H9 (cell line): Measurements from ENCODE around the gene DOK1. TPM values are rescaled to one million over a fixed set of nuclear protein-coding genes. Genes with fewer than 3 reads are reported as not detected.

Source experiments
- DNase-seq: peaks from one replicate; pipeline ENCODE4 v3.0.0-alpha.2; 2017
- H2AFZ ChIP-seq: one replicate; pipeline ENCODE4 v1.6.1; 2013; ENCODE audit warnings: mild to moderate bottlenecking, low read length, control low read depth, moderate library complexity
- H2AK5ac ChIP-seq: 2 replicates; pipeline ENCODE4 v1.6.1; 2013; ENCODE audit warnings: low read length, control low read depth, mixed read lengths; ENCODE audit not compliant: insufficient read length
- H2BK120ac ChIP-seq: one replicate; pipeline ENCODE4 v1.6.1; 2013; ENCODE audit warnings: low read depth, mild to moderate bottlenecking, low read length, control low read depth, inconsistent platforms; ENCODE audit not compliant: poor library complexity, severe bottlenecking
- H2BK12ac ChIP-seq: 2 replicates; pipeline ENCODE4 v1.6.1; 2013; ENCODE audit warnings: low read length, control low read depth, mixed read lengths, low read depth; ENCODE audit not compliant: insufficient read length
- H2BK15ac ChIP-seq: 2 replicates; pipeline ENCODE4 v1.6.1; 2013; ENCODE audit warnings: low read depth, low read length, control low read depth
- H2BK20ac ChIP-seq: one replicate; pipeline ENCODE4 v1.6.1; 2013; ENCODE audit warnings: low read depth, mild to moderate bottlenecking, low read length, control low read depth, inconsistent platforms; ENCODE audit not compliant: poor library complexity, severe bottlenecking
- H2BK5ac ChIP-seq: 2 replicates; pipeline ENCODE4 v1.6.1; 2013; ENCODE audit warnings: low read length, control low read depth, mixed read lengths; ENCODE audit not compliant: insufficient read length
- H3K14ac ChIP-seq: 2 replicates; pipeline ENCODE4 v1.6.1; 2013; ENCODE audit warnings: low read length, control low read depth; ENCODE audit not compliant: insufficient read depth
- H3K18ac ChIP-seq: 2 replicates; pipeline ENCODE4 v1.6.1; 2013; ENCODE audit warnings: low read depth, mild to moderate bottlenecking, mixed read lengths, low read length, control low read depth; ENCODE audit not compliant: insufficient read length
- H3K23ac ChIP-seq: 2 replicates; pipeline ENCODE4 v1.6.1; 2013; ENCODE audit warnings: low read length, control low read depth, mixed read lengths, low read depth; ENCODE audit not compliant: insufficient read length
- H3K23me2 ChIP-seq: 2 replicates; pipeline ENCODE4 v1.6.1; 2013; ENCODE audit warnings: low read depth, mild to moderate bottlenecking, mixed read lengths, low read length, control low read depth; ENCODE audit not compliant: insufficient read length, poor library complexity, severe bottlenecking
- H3K27ac ChIP-seq: 2 replicates; pipeline ENCODE4 v1.5.1; 2013; ENCODE audit warnings: low read length, control low read depth, mixed read lengths, low read depth; ENCODE audit not compliant: insufficient read length
- H3K27me3 ChIP-seq: 2 replicates; pipeline ENCODE4 v1.6.1; 2013; ENCODE audit warnings: low read length, control low read depth, inconsistent platforms; ENCODE audit not compliant: insufficient read depth
- H3K4ac ChIP-seq: 2 replicates; pipeline ENCODE4 v1.6.1; 2013; ENCODE audit warnings: low read depth, mild to moderate bottlenecking, control low read depth, inconsistent platforms, low read length, moderate library complexity
- H3K4me1 ChIP-seq: 2 replicates; pipeline ENCODE4 v1.6.1; 2013; ENCODE audit warnings: low read length, control low read depth, inconsistent platforms; ENCODE audit not compliant: insufficient read depth
- H3K4me2 ChIP-seq: 2 replicates; pipeline ENCODE4 v1.6.1; 2013; ENCODE audit warnings: low read length, control low read depth, mixed read lengths; ENCODE audit not compliant: insufficient read length, insufficient read depth
- H3K56ac ChIP-seq: 2 replicates; pipeline ENCODE4 v1.6.1; 2013; ENCODE audit warnings: low read depth, mild to moderate bottlenecking, mixed read lengths, low read length, control low read depth; ENCODE audit not compliant: insufficient read length
- H3K79me1 ChIP-seq: 2 replicates; pipeline ENCODE4 v1.6.1; 2013; ENCODE audit warnings: low read depth, mild to moderate bottlenecking, moderate library complexity, low read length, control low read depth, inconsistent platforms; ENCODE audit not compliant: insufficient read depth, poor library complexity, severe bottlenecking
- H3K79me2 ChIP-seq: 2 replicates; pipeline ENCODE4 v1.6.1; 2013; ENCODE audit warnings: low read length, control low read depth, inconsistent platforms; ENCODE audit not compliant: insufficient read depth
- H3K9ac ChIP-seq: 2 replicates; pipeline ENCODE4 v1.6.1; 2013; ENCODE audit warnings: low read length, control low read depth, mixed read lengths; ENCODE audit not compliant: insufficient read length; ENCODE audit errors: extremely low read depth
- H3K9me3 ChIP-seq: one replicate; pipeline ENCODE4 v1.6.1; 2013; ENCODE audit warnings: low read depth, low read length, inconsistent platforms; ENCODE audit not compliant: control insufficient read depth
- H3T11ph ChIP-seq: one replicate; pipeline ENCODE4 v1.6.1; 2013; ENCODE audit warnings: mild to moderate bottlenecking, low read length, control low read depth, inconsistent platforms
- H4K20me1 ChIP-seq: one replicate; pipeline ENCODE4 v1.6.1; 2013; ENCODE audit not compliant: control insufficient read depth, insufficient read length, insufficient read depth
- H4K5ac ChIP-seq: 2 replicates; pipeline ENCODE4 v1.6.1; 2013; ENCODE audit warnings: low read depth, mild to moderate bottlenecking, mixed read lengths, low read length, control low read depth; ENCODE audit not compliant: insufficient read length
- H4K8ac ChIP-seq: replicated peaks from 2 replicates; pipeline ENCODE4 v1.6.1; 2013; ENCODE audit warnings: low read length, control low read depth, mixed read lengths, low read depth; ENCODE audit not compliant: insufficient read length
- H4K91ac ChIP-seq: 2 replicates; pipeline ENCODE4 v1.6.1; 2013; ENCODE audit warnings: low read depth, mild to moderate bottlenecking, moderate library complexity, mixed read lengths, low read length, control low read depth; ENCODE audit not compliant: insufficient read length
- H3K27ac Mint-ChIP-seq, 3 experiments: 2 replicates in 2 of 3; 3 replicates in 1 of 3; pipeline ENCODE4 v1.8.0; 2020 to 2021; ENCODE audit warnings: mixed read lengths in 3 of 3, mild to moderate bottlenecking in 1 of 3, moderate library complexity in 1 of 3
- H3K27me3 Mint-ChIP-seq: 2 replicates; pipeline ENCODE4 v1.8.0; 2021; ENCODE audit warnings: low read depth, mild to moderate bottlenecking, moderate library complexity, mixed read lengths
- H3K36me3 Mint-ChIP-seq, 3 experiments: 2 replicates in 2 of 3; 3 replicates in 1 of 3; pipeline ENCODE4 v1.8.0; 2020 to 2021; ENCODE audit warnings: low read depth in 3 of 3, mixed read lengths in 3 of 3; ENCODE audit not compliant: insufficient read depth in 1 of 3
- H3K4me1 Mint-ChIP-seq, 2 experiments: 2 replicates each; pipeline ENCODE4 v1.8.0; 2020; ENCODE audit warnings: mixed read lengths in 2 of 2
- H3K4me3 Mint-ChIP-seq, 2 experiments: 2 replicates in 1 of 2; 3 replicates in 1 of 2; pipeline ENCODE4 v1.8.0; 2020 to 2021; ENCODE audit warnings: mild to moderate bottlenecking in 2 of 2, mixed read lengths in 2 of 2, moderate library complexity in 1 of 2
- H3K9me3 Mint-ChIP-seq, 2 experiments: 2 replicates in 1 of 2; 3 replicates in 1 of 2; pipeline ENCODE4 v1.8.0; 2020; ENCODE audit warnings: mild to moderate bottlenecking in 2 of 2, mixed read lengths in 2 of 2, moderate library complexity in 1 of 2
- CTCF ChIP-seq: fragments of 200-600 bp; sonication (generic); conservative IDR thresholded peaks from 3 replicates; pipeline ENCODE4 v1.8.0; 2021; ENCODE audit warnings: antibody characterized with exemption, mild to moderate bottlenecking
- WGBS: extraction: QIAGEN DNeasy Blood & Tissue Kit; methylation state at CpG from one replicate; pipeline ENCODE4 v1.1.7; 2013; ENCODE audit warnings: missing lambda C conversion rate, low lambda C conversion rate, mixed read lengths; ENCODE audit not compliant: insufficient read length; ENCODE audit errors: extremely low coverage; 5-methylcytosine and 5-hydroxymethylcytosine counted together
- total RNA-seq: library from RNA; stranded (reverse); gene quantifications from 2 replicates; pipeline ENCODE4 v1.2.1, GENCODE V29; 2021

The DOK1 gene
- total RNA-seq, 1 experiment from 2014 or later: 16.0 TPM

DNA sequence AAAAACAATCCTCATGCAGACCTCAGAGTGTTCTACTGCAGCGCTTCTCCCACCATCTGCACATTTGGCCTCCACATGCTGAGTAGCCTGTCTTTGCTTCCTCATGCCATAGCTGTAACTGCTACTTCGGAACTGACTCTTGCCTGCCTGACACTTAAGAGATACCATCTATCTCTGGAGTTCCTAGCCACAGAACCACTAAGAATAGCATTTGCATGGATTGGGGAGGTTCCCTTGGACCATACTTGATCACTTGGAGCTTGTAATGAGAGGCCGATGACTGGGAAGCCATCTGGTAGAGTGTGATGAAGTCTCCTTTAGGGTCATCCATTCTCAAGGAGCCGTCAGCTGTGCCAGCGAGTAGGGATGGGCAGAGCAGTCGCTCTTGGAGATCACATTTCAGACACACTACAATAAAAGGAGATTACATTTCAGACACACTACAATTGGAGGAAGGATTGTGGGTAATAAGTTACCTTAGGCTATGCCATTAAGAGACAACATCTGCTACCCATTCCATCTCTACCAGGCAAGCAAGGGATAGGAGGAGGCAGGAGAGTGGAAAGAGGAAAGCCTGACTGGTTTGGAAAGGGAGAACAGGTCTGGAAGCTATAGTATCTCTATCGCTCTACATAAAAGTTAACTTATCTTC lies 21.8 kb downstream of the DOK1 start:
- no peak overlapping the region for H3K4me2 ChIP-seq
- H2AFZ ChIP-seq: no peak overlapping the region
- H3K56ac ChIP-seq: no peak overlapping the region
- no peak overlapping the region for H2BK12ac ChIP-seq
- no peak overlapping the region for H3K27ac ChIP-seq
- H3K9ac ChIP-seq: no peak overlapping the region
- no peak overlapping the region for H2AK5ac ChIP-seq
- Mint-ChIP-seq H3K4me3 (no peak overlapping the region), H3K36me3 (no peaks in the 10 kb centered on the region), H3K27ac (no peak overlapping the region; a peak in 1 of 7 replicates), H3K4me1 (peaks cover 2 to 3% of the 10 kb centered on the region in 2 experiments; a peak in 1 of 4 replicates), H3K27me3 (peaks cover 3% of the 10 kb centered on the region; the same call in 1 of the 2 replicates), H3K9me3 (no peaks in the 10 kb centered on the region)
- no peak overlapping the region for H3T11ph ChIP-seq
- no peak overlapping the region for H3K4ac ChIP-seq
- H2BK5ac ChIP-seq: no peak overlapping the region
- no peaks in the 10 kb centered on the region for H3K23me2 ChIP-seq
- H2BK15ac ChIP-seq: no peak overlapping the region
- no peaks in the 10 kb centered on the region for H3K9me3 ChIP-seq
- no peak overlapping the region for H2BK120ac ChIP-seq
- H3K27me3 ChIP-seq: no peaks in the 10 kb centered on the region
- no peak overlapping the region for H4K5ac ChIP-seq
- H3K79me1 ChIP-seq: no peaks in the 10 kb centered on the region
- no peak overlapping the region for H2BK20ac ChIP-seq
- DNase-seq: no peak
- no CpG with 5 or more reads among the region's 7 CpGs for WGBS
- no peaks in the 10 kb centered on the region for H3K79me2 ChIP-seq
- TF ChIP-seq CTCF: no peak
- H4K8ac ChIP-seq: no peak overlapping the region
- H3K18ac ChIP-seq: no peak overlapping the region
- H3K14ac ChIP-seq: no peak overlapping the region
- no peak overlapping the region for H3K23ac ChIP-seq
- no peaks in the 10 kb centered on the region for H3K4me1 ChIP-seq
- H4K91ac ChIP-seq: no peak overlapping the region
- no peaks in the 10 kb centered on the region for H4K20me1 ChIP-seq
